Effector memory CD4-positive, alpha-beta T cell (primary cell): Measurements from ENCODE around the gene HOXC6.

Experiments
- DNase-seq, 3 donors: peaks; one replicate each; pipeline ENCODE4 v3.0.0-alpha.2; 2020
- H3K27ac ChIP-seq: 2 replicates; pipeline ENCODE4 v1.7.0; 2013; ENCODE audit warnings: mild to moderate bottlenecking, low read length, moderate library complexity; ENCODE audit not compliant: insufficient read depth, poor library complexity, severe bottlenecking
- H3K27me3 ChIP-seq: replicated peaks from 2 replicates; pipeline ENCODE4 v1.7.0; 2013; ENCODE audit warnings: mild to moderate bottlenecking, low read length; ENCODE audit not compliant: insufficient read depth, control insufficient read depth, poor library complexity, severe bottlenecking
- H3K36me3 ChIP-seq: 2 replicates; pipeline ENCODE4 v1.7.0; 2013; ENCODE audit warnings: mild to moderate bottlenecking, low read length, moderate library complexity; ENCODE audit not compliant: control insufficient read depth, insufficient read depth
- H3K4me1 ChIP-seq: 2 replicates; pipeline ENCODE4 v1.7.0; 2013; ENCODE audit warnings: low read length, mild to moderate bottlenecking; ENCODE audit not compliant: control insufficient read depth, insufficient read depth, poor library complexity, severe bottlenecking
- H3K4me3 ChIP-seq: 2 replicates; pipeline ENCODE4 v1.7.0; 2013; ENCODE audit warnings: low read length, low read depth, mild to moderate bottlenecking; ENCODE audit not compliant: insufficient read depth, poor library complexity, severe bottlenecking
- H3K9me3 ChIP-seq: 2 replicates; pipeline ENCODE4 v1.7.0; 2013; ENCODE audit warnings: mild to moderate bottlenecking, low read length, moderate library complexity; ENCODE audit not compliant: control insufficient read depth

The HOXC6 gene

DNA sequence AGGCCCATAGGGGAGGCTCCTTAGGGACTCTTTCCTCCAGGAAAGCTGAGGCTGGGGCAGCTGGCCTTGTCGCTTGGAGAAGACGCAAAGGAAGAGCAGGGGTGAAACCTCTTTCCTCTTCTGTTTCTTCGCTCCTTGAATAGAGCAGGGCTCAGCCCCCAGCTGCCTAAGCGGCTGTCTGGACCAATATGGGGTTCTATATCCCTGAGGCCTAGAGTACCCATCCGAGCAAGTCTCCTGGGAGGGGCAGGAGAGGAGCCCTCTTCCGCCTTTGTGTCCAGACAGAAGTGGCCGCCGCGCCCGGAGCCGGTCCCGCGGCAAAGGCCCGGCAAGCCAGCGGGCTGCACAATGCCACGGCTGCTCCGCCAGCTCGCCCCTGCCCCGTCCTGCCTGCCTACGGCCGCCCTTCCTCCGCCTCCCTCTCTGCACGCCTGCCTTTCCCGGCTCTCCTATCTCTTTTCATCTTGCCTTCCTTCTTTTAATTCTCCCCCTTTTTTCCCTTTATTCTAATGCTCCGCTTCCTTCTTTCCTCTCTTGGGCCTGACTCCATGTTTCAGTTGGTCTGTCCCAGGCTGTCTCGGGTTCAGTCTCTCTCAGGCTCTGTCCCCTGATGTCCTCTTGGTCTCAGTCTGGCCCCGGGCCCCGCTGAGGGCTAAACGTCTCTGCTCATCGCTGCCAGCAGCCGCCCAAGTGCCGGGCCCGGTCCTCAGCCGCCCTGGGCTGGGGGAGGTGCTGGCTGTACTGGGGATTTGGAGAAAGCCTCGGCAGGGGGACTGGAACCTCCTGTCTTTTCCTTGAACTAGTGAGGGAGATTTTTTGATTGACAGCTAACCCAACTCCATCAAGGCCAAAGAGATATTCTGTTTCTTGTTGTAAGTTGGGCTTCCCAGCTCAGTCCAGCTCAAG is 30.8 kb upstream of the HOXC6 start:
- Histone ChIP-seq H3K4me1 (peaks cover 44% of the 10 kb centered on the region), H3K27me3 (peaks cover 98% of the 10 kb centered on the region), H3K4me3 (no peak overlapping the region), H3K9me3 (no peaks in the 10 kb centered on the region), H3K27ac (no peak overlapping the region), H3K36me3 (no peaks in the 10 kb centered on the region)
- DNase-seq, result no peak

DNA sequence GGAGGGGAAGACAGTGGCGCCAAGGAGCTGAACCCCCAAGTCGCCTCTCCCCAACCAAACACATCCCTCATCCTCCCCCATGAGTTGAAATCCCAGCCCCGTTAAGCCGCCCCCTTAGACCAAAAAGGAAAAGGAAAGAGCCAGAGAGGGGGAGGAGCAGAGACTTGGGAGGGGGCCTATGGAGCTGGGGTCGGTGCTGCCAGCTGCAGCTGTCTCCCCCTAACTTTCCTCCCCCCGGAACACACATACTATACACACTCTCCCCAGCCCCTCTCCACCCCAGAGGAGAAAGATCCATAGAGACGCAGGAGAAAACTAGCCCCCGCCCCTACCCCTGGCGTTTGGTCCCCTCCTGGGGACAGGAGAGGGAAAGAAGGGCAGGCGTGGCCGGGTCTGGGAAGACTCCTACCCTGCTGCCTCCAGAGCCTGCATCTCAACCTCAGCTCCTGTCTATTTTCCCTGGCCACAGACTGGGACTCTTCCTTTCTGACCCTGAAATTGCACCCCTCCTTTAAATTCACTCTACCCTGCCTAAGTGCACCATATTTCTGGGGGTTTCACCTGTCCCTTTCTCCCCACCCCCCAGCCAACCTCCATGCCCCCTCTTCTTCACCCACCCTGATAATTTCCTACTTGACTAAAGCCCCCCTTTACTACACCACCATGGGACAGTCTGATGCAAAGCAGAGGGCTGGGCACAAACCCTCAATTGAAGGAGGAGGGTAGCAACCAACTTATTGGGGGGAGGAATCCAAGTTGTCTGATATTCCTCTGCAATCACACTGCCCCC is 29.9 kb upstream of the HOXC6 start:
- Histone ChIP-seq H3K27ac (no peak overlapping the region), H3K4me3 (no peak overlapping the region), H3K4me1 (peaks cover 44% of the 10 kb centered on the region), H3K27me3 (peaks cover 98% of the 10 kb centered on the region), H3K36me3 (no peaks in the 10 kb centered on the region), H3K9me3 (no peaks in the 10 kb centered on the region)
- DNase-seq, result no peak

DNA sequence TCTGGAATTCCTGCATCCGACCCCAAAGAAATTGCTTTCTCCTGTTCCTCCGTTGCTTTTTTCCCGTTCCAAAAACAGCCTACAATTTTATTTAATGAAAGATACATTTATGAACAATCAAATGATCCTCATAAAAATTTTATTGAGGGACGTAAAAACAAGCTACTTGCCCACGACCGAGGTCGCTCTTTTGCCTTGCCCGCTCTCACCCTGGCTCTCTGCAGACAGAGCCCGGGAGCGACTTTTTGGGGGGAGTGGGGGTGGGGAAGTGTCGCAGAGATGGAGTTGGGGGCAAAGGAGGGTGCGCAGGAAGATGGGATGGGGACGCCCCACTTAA is 29.4 kb upstream of the HOXC6 start:
- no peaks in the 10 kb centered on the region for H3K9me3 ChIP-seq
- H3K4me1 ChIP-seq, result peaks cover 44% of the 10 kb centered on the region
- no peak overlapping the region for H3K27ac ChIP-seq
- H3K27me3 ChIP-seq, result peaks cover 96% of the 10 kb centered on the region
- no peak for DNase-seq
- H3K36me3 ChIP-seq, result no peaks in the 10 kb centered on the region
- no peak overlapping the region for H3K4me3 ChIP-seq

DNA sequence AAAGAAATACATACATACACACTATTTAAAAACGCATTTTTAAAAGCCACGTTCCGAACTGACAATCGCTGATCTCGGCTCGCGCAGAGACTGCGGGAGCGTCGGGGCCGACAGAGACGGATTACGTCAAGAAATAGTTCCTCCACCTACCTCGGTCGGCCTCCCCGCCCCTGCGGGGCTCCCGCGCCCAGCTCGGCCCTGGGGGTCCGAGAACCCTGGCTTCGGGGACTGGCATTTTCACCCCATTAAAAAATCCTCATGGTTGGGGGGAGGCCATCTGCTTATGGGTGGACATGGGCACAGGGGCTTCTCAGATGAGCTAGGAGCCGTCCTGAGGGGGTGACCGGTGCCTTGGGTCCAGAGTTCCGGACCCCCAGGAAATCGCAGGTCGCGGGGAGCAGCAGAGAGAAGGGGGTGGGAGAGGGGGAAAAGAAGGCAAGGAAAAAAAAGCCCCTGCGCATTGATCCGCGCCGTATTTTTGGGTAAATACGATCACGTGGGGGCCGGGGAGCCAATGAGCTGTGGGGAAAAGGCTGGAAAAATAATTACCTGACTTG is 28.6 kb upstream of the HOXC6 start:
- H3K4me3 ChIP-seq, result no peak overlapping the region
- no peaks in the 10 kb centered on the region for H3K9me3 ChIP-seq
- peaks cover 96% of the 10 kb centered on the region for H3K27me3 ChIP-seq
- DNase-seq, result no peak
- no peak overlapping the region for H3K27ac ChIP-seq
- no peaks in the 10 kb centered on the region for H3K36me3 ChIP-seq
- H3K4me1 ChIP-seq, result peaks cover 39% of the 10 kb centered on the region

DNA sequence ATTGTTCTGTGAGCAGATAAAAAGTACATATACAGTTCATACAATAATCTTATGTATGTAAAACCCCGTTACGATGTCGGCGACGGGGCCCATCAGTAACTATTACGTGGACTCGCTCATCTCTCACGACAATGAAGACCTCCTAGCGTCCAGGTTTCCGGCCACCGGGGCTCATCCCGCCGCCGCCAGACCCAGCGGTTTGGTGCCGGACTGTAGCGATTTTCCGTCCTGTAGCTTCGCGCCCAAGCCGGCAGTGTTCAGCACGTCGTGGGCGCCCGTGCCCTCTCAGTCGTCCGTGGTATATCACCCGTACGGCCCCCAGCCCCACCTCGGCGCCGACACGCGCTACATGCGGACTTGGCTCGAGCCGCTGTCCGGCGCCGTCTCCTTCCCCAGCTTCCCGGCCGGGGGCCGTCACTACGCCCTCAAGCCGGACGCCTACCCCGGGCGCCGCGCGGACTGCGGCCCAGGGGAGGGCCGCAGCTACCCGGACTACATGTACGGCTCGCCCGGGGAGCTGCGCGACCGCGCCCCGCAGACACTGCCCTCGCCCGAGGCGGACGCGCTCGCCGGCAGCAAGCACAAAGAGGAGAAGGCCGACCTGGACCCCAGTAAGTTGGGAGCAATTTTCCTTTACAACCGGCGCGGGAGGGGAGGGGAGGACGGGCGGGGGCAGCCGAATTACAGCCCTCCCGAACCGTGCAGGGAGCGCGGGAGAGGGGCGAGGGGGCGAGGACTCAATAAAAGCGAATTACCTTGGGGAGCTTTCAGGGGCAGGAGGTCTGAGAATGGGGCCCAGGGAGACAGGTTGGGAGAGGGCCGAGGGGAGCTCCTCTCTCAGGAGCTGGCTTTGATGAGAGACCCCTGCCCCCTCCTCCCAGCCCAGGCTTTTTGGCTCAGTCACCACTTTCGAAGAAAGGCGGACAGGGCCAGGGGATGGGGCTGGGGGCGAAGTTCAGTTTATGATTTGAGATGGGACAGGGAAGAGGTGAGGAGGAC is 27.8 kb upstream of the HOXC6 start, which contains the start of gene HOXC9:
Gene HOXC9 (plus strand): TSS at position 46 of the 999 bp plus-strand sequence. CDS start 28 bp downstream, at position 74.
- Histone ChIP-seq H3K4me1 (peaks cover 31% of the 10 kb centered on the region), H3K27ac (no peak within 1 kb of the TSS), H3K36me3 (no peaks in the 10 kb centered on the region), H3K27me3 (peaks cover 96% of the 10 kb centered on the region), H3K4me3 (peak within 1 kb of the TSS; percentile 17), H3K9me3 (no peaks in the 10 kb centered on the region)
- no peak for DNase-seq

DNA sequence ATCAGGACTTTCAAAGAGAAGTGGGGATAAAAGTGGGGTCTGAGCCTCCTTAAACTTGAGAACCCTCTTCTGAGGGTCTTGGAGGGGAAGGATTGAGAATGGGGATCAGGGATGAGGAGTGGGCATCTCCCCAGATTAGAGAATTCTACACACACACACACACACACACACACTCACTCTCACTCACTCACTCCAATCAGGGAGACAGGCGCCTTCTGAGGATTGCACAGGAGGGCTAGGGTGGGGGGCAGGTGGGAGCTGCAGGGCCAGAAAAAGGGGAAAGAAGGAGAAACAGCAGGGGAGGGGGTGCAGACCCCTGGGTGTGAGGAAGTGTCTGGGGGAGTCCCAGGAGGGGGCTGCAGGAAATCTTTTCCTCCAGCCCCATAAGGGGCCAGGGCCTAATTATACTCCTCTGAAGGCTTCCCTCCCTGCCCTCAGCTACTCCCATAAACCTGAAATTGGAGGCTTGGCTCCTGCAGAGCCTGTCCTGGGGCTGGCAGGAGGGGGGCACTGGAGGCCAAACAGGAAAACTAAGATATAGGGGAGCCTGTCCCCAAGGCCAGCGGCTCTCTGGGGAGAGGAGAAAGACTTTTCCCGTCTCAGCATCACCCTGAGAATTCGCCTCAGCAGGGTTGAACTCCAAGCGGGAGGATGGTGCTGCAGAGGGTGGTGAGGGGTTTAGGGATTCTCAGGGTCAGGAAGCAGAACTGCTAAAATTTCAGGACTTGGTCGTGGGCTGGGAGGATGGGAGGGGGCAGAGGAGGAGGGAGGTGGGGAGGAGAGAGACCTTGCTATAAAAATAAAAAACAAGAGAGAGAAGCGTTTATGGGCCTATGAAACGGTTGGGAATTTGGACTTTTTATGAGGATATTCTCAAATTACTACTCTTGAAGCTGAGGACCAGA is 26.7 kb upstream of the HOXC6 start:
- H3K4me3 ChIP-seq, result no peak overlapping the region
- no peaks in the 10 kb centered on the region for H3K36me3 ChIP-seq
- peaks cover 31% of the 10 kb centered on the region for H3K4me1 ChIP-seq
- no peaks in the 10 kb centered on the region for H3K9me3 ChIP-seq
- peaks cover 96% of the 10 kb centered on the region for H3K27me3 ChIP-seq
- DNase-seq, result no peak
- H3K27ac ChIP-seq, result no peak overlapping the region

DNA sequence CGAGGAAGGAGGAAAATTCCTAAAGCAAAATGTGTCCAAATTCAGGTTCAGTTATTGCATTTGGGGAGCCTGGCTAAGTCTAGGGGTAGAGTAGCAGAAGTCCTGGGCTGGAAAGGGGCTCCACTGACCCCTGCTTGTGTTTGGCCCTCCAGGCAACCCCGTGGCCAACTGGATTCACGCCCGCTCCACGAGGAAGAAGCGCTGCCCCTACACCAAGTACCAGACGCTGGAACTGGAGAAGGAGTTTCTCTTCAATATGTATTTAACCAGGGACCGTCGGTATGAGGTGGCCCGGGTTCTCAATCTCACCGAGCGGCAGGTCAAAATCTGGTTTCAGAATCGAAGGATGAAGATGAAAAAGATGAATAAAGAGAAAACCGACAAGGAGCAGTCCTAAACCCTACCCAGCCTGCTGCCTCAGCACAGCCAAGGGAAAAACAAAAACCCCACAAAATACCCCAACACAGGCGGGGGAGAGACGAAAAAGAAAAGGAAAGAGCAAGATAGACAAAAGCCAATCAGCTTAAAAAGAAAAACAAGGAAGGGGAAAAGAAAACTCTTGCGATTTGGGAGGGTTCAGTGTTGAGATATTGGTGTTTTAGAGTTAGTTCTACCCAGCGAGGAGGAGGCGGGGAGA is 25.8 kb upstream of the HOXC6 start:
- Histone ChIP-seq H3K4me1 (peaks cover 29% of the 10 kb centered on the region), H3K27ac (no peak overlapping the region), H3K9me3 (no peaks in the 10 kb centered on the region), H3K4me3 (no peak overlapping the region), H3K36me3 (no peaks in the 10 kb centered on the region), H3K27me3 (peaks cover 96% of the 10 kb centered on the region)
- DNase-seq, result no peak

DNA sequence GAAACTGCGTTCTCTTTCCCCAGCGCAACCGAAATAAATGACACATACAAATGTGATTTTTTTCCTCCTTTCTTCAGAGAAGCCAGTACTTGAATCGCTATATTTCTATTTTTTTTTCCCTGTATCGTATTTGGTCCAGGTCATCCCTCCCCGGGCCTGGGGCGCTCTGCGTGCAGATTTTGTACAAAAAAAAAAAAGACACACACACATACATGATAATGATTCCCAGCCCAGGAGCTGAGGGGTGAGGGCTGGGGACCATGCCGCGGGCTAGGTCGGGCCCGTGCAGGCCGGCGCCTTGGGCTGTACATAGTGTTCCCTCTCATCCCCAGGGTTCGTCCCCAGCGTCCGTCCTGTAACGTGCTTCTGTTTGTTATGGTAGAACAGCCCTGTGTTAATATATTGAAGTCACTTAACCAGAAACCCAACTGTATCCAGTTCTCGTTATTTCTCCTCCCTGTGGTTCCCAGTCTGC is 25.3 kb upstream of the HOXC6 start:
- no peak overlapping the region for H3K27ac ChIP-seq
- DNase-seq, result no peak
- no peak overlapping the region for H3K4me3 ChIP-seq
- H3K4me1 ChIP-seq, result peaks cover 26% of the 10 kb centered on the region
- peaks cover 96% of the 10 kb centered on the region for H3K27me3 ChIP-seq
- no peaks in the 10 kb centered on the region for H3K9me3 ChIP-seq
- no peaks in the 10 kb centered on the region for H3K36me3 ChIP-seq
